CD4-positive, alpha-beta T cell treated with Interleukin-6 at 100 ng/mL for 8 hours (primary cell): ENCODE measurements around the gene ATP2A3.

ENCODE experiments used
- DNase-seq: peaks from one replicate; pipeline ENCODE4 v3.0.0-alpha.2; 2020; ENCODE audit warnings: mixed read lengths, low spot score

ATP2A3 gene

DNA sequence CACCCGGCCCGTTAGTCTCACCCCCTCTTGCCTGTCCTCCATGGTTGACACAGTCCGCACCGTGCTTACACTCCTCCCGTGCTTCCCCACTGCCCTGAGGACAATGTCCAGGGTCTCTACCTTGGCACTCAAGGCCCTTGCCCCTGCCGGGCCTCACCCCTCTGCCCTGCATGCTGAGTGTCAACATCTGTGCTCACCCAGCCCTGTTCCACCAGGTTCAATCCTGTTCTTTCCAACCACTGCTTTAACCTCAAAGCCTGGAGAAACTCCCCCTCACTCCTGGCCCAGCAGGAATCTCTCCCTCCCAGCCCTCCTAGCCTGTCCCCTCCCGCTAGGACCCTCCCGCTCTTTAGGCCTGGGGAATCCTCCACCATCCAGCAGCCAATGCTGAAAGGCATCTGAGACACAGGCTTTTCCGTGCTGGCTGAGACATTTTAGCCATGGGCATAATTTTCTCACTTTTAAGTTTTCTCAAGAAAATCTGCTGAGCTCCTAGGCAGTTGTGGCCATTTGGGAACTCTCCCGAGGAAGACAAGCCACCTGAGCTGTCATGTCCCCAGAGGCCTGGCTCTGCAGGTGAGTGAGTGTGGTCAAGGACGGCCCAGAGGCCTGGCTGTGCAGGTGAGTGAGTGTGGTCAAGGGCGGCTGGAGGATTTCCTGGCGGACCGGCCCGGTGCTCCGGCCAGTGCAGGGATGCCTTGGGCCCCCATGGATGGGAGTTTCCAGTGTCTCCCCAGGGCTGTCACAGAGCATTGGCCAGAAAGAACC, 37.2 kb downstream of the ATP2A3 start:
- DNase-seq = no peak

GRCh38 chr17:3925684-3926485, 38.4 kb downstream of the ATP2A3 start:
- DNase-seq = no peak

DNA sequence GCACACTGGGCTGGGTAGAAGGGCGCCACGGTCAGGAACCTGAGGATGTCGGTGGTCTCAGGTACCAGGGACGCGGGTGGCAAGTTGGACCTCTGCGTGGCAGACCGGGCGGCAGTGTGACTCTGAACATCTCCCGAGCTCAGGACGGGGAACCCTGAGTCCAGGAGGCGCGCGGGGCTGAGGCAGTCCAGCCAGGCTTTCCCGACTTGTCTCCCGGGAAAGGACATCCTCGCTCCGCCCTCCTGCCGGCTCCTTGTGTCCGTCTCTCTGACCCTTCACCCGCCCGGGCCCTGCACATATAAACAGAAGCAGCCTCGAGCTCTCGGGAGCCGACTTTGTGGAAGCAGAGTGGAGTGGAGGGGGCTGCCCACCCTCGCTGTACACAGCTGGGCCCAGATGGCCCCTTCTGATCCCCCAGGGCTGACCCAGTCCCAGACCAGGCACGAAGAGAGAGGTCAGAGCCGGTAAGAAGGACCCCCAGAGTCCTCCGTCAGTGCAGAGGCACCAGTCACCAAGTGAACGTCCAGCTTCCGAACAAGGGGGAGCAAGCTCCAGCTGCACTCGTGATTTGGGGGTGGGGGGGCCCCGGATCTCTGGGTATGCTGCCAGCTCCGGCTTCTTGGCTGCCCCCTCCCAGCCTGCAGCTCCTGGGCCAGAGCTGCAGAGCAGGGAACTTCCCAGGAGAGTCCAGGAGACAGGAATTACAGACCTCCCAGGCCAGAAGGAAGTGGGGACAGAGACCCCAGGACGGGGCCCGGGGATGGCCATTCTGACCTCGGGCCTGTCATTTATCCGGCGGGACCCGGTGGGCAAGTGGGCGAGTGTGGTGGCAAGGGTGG, 39.5 kb downstream of the ATP2A3 start:
- DNase-seq = no peak

DNA sequence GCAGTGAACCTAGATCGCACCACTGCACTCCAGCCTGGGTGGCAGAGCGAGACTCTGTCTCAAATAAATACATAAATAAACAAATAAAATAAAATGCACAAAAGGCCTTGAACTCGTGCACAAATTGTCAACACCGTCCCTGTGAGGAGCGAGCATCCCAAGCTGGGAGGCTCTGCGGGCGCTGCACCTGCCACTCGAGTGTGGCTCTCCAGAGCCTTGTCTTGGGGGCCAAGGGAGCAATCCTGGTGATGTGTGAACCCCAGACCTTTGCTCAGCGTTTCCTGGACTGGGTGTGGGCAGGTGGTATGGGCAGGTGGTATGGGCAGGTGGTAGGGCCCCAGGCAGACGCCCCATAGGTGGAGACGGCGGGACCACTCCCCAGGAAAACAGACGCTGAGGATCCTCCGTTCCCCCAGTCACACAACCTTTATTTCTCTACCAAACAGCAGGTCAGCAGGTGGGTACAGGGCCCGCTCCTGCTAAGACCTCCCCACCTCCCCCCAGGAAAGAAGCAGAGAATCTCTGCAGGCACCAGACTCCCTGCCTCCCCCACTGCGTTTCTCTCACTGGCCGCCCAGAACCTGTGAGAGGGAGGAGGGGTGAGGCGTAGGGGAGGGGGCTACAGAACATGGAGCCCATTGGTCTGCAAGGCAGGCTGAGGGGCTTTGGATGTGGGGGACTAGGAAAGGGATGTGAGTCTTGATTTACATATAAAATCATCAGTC, 40.6 kb downstream of the ATP2A3 start:
- no peak for DNase-seq

DNA sequence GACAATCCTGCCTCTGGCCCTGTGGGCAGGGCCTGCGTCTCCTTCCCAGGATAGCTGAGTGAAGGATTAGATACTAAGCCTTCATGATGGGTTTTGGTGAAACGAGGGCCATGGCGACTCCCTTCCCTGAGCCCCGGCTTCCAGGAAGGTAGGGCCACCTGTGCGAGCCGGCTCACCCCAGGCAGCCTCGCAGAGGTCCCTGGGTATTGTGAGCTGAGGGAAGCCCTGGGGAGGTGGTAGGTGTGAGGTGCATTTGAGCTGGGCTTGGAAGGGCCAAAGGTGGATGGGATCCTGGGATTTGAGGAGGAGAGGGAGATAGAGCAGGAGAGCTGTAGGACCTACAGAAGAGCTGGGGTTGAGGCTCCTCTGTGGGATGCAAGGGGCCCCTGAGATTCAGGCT, 41.5 kb downstream of the ATP2A3 start:
- no peak for DNase-seq

- no peak for DNase-seq
These were observed 42.5 kb downstream of the ATP2A3 start for GRCh38 chr17:3921502-3922319.

DNA sequence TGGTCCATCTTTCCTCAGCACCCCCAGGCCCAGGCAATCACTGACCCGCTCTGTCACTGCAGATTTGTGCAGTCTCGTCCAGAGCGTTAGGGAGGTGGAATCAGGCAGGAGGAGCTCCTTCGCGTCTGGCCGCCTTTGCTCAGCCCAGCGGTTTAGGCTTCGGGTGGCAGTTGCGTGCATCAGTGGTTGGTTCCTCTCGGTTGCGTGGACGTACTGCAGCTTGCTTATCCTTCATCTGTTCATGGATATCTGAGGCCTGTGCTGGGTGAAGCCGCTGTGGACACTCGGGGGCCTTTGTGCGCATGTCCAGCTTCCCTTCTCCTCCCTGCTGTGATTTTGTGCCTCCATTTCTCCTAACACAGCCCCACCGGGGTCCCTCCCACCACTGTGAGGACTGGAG, 43.2 kb downstream of the ATP2A3 start:
- no peak for DNase-seq

GRCh38 chr17:3919123-3919624, 45.1 kb downstream of the ATP2A3 start:
- no peak for DNase-seq

DNA sequence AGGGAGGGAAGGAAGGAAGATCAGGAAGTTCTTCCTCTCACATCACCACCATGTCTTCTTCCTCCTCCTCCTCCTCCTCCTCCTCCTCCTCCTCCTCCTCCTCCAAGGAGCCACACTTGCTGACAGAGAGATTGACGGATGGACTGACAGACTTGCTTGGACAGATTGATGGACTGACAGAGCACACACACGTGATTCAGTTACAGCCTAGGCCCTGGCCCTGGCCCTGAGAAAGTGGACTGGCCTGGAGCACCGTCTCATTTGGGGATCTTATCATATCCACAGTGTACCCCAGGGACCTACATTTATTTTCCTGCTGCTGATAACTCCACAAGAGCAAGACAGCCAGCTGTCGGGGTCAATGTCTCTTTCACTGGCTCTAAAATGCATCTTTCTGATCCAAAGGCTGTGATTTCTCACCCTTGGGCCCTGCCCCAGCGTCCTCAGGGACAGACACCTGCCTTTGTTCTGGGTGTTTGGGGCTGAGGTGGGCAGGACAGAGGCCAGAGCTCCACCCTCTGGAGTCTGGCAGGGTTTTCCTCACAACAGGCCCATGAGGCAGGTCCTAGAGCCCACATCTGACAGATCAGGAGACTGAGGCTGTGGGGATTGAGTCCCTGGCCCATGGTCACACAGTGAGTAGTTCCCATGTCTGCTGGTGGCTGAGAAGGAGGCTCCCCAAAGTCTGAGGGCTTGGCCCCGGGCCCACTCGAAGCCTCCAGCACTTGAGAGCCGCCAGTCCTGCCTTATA, 45.7 kb downstream of the ATP2A3 start:
- DNase-seq = no peak

- no peak for DNase-seq
These were observed 46.8 kb downstream of the ATP2A3 start for GRCh38 chr17:3917391-3917931.

DNA sequence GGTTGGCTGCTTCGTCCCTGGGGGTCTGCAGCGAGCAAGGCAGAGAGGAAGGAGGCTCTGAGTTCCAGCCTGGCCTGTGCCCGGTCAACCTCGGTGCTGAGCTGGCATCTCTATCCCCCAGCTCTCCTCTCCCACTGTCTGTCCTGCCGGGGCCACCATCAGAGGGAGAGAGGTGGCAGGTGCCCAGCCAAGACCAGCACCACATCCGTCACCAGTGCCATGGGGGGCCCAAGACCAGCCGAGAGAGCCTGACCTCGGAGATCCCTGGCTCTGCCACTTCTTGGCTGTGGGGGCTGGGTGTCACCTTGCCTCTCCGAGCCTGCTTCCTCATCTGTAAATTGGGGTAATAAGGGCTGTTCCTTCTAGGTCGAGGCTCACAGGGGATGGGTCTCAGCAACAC, 47.4 kb downstream of the ATP2A3 start:
- DNase-seq = no peak

GRCh38 chr17:3915995-3916696, 48.1 kb downstream of the ATP2A3 start, which contains the start of gene P2RX1:
Gene P2RX1, minus strand, starts transcription at chr17:3916465. Its CDS starts 240 bp downstream, at chr17:3916225.
- peak; percentile 35 for DNase-seq

- no peak for DNase-seq
These were observed 48.6 kb downstream of the ATP2A3 start for GRCh38 chr17:3915581-3915994.

- no peak for DNase-seq
These were observed 49.9 kb downstream of the ATP2A3 start for GRCh38 chr17:3914312-3914670.

- DNase-seq = peak; percentile 78
These were observed 50.5 kb downstream of the ATP2A3 start for GRCh38 chr17:3913531-3914311.

- DNase-seq = no peak
These were observed 51.4 kb downstream of the ATP2A3 start for GRCh38 chr17:3912827-3913226.

DNA sequence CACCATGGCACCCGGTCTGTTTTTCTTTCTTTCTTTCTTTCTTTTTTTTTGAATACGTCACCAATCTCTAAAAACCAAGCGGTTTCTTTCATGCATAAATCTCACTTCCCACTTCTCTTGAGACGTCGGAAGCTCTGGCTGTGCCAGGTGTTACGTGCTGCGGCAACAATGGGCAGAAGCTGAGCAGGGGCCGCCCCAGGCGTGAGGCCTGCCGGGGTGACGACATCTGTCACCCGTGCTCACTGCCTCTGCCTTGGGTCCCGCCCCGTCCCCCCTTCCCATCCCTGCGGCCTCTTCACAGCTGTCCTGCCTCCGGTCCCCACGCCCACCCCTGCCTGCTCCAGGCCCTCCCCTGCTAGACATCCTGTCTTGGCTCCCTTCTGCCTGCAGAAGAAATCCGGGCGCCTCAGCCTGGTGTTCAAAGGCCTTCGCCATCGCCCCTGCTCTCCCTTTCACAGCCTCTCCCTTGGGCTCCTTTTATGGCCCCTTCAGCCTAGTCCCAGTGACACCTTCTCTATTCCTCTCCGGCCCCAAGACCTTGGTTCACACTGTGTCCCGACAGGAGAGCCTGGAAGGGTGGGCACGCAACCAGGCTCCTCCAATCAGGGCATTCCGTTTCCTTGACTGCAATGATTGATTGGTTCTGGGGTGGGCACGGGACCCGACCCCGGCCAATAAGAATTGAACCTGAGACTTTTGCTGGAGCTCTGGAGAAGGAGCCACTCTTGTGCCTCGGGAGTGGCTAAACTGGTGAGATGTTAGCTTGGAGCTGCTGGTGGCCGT, 52.8 kb downstream of the ATP2A3 start:
- peak; percentile 75 for DNase-seq
